ENCODE results near the gene CDYL2.
"Not testable (repeated sequence)": the region's sequence is repeated elsewhere in the genome, so short reads cannot be mapped to it uniquely, and the experiment has no call there.

CDYL2 gene

DNA sequence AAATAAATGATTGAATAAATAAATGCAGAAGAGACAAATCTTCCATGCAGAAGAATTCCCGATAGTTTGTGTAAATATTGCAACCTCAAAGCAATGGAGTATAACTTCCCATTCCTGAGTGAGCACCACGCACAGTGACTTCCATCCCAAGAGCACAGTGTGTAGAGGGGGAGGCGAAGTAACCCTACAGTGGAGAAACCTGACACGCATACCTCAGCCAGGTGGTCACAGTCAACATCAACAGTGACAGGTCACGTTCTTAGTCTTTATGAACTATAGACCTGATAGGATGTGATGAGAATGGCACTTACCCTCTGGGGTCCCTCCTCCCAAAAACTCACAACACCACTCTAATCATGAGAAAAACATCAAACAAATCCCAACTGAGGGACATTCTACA, 152.0 kb downstream of the CDYL2 start:
- no peak for ATAC-seq
- no peaks in the 10 kb centered on the region for H3K36me3 Mint-ChIP-seq (ENCODE audit: low read depth)
- no peaks in the 10 kb centered on the region for H3K27me3 Mint-ChIP-seq
- H3K27ac Mint-ChIP-seq, result no peak overlapping the region
- no peak for DNase-seq
- no peak overlapping the region for H3K4me3 Mint-ChIP-seq
- peaks cover 7% of the 10 kb centered on the region for H3K9me3 Mint-ChIP-seq
- peaks cover 23% of the 10 kb centered on the region for H3K4me1 Mint-ChIP-seq

DNA sequence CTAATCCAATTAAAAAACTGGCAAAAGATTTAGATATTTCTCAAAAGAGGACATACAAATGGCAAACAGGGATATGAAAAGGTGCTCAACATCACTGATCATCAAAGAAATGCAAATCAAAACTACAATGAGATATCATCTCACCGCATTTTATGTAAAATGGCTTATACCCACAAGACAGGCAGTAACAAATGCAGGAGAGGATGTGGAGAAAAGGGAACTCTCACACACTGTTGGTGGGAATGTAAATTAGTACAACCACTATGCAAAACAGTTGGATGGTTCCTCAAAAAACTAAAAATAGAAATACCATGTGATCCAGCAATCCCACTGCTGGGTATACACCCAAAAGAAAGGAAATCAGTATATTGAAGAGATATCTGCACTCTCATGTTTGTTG, 154.1 kb downstream of the CDYL2 start:
- ATAC-seq, H3K4me1 Mint-ChIP-seq, H3K4me3 Mint-ChIP-seq: not testable (repeated sequence)

DNA sequence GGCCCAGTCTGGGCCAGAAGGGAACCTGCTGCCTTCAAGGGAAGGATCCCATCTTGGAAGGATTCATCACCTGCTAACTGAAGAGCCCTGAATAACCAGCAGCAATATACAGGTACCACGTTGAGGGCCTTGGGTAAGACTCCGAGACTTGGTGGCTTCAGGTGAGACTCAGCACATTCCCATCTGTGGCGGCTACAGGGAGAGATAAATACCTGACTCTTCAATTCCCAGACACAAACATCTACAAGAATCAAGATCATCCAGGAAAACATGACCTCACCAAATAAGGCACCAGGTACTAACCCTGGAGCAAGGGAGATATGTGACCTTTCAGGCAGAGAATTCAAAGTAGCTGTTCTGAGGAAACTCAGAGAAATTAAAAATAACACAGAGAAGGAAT, 164.1 kb downstream of the CDYL2 start:
- H3K36me3 Mint-ChIP-seq (ENCODE audit: low read depth), result peaks cover 10% of the 10 kb centered on the region
- H3K27ac Mint-ChIP-seq, result no peak overlapping the region
- no peak overlapping the region for H3K4me3 Mint-ChIP-seq
- H3K9me3 Mint-ChIP-seq, result peaks cover 14% of the 10 kb centered on the region
- no peaks in the 10 kb centered on the region for H3K27me3 Mint-ChIP-seq
- ATAC-seq (no peak), DNase-seq (no peak)
- H3K4me1 Mint-ChIP-seq, result no peaks in the 10 kb centered on the region

More for the DNA sequence above, 154.1 kb downstream of the CDYL2 start:
- H3K36me3 Mint-ChIP-seq (ENCODE audit: low read depth); H3K27ac Mint-ChIP-seq; DNase-seq; H3K27me3 Mint-ChIP-seq: not testable (repeated sequence)
- H3K9me3 Mint-ChIP-seq, result peaks cover 11% of the 10 kb centered on the region

DNA sequence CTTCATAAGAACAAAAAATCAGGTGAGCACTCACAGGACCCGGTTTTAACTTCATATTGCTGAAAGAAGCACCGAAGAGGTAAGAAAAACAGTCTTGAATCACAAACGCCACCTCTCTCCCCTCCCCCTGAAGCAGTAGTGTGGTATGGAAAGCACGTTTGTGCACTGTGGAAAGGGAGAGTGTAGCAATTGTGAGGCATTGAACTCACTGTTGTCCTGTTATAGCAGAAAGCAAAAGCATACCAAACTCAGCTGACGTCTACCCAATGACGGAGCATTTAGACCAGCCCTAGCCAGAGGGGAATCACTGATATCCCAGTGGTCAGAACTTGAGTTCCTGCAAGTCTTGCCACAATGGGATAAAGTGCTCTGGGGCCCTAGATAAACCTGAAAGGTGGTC, 164.8 kb downstream of the CDYL2 start:
- Mint-ChIP-seq H3K4me3 (no peak overlapping the region), H3K36me3 (ENCODE audit: low read depth) (peaks cover 10% of the 10 kb centered on the region), H3K27me3 (no peaks in the 10 kb centered on the region), H3K4me1 (no peaks in the 10 kb centered on the region), H3K9me3 (peaks cover 19% of the 10 kb centered on the region), H3K27ac (no peak overlapping the region)
- DNase-seq (no peak), ATAC-seq (no peak)

DNA sequence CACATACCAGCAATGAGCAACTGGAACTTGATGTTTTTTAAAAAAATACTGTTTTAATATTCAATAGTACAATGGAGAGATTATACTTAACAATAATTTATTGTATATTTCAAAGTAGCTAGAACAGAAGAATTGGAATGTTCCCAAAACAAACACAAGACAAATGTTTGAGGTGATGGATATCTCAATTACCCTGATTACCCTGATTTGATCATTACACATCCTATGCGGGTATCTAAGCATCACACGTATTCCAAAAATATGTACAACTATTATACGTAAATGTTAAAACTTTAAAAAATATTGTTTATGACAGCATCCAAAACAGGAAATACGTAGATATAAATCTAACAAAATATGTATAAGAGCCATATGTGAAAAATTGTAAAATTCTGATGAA, 166.8 kb downstream of the CDYL2 start:
- Mint-ChIP-seq H3K27me3 (no peaks in the 10 kb centered on the region), H3K36me3 (ENCODE audit: low read depth) (peaks cover 7% of the 10 kb centered on the region), H3K27ac (no peak overlapping the region), H3K4me1 (no peaks in the 10 kb centered on the region), H3K9me3 (peaks cover 17% of the 10 kb centered on the region), H3K4me3 (no peak overlapping the region)
- ATAC-seq, result no peak
- DNase-seq, result no peak

DNA sequence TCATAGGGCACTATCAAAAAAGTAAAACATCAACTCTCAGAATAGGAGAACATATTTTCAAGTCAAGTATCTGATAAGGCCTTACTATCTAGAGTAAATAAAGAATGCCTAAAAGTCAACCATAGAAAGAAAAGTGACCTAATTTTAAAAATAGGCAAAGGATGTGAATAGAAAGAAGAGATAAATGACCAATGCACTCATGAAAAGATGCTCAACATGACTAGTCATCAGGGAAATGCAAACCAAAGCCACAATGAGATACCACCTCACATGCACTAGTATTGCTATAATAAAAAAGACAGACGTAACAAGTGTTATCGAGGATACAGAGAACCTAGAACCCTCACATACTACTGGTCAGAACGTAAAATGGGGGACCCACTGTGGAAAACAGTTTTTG, 172.8 kb downstream of the CDYL2 start:
- Mint-ChIP-seq H3K27ac (no peak overlapping the region), H3K9me3 (peaks cover 13% of the 10 kb centered on the region), H3K4me3 (no peak overlapping the region), H3K27me3 (no peaks in the 10 kb centered on the region), H3K4me1 (no peaks in the 10 kb centered on the region), H3K36me3 (ENCODE audit: low read depth) (peaks cover 21% of the 10 kb centered on the region)
- DNase-seq, result no peak
- ATAC-seq, result no peak

DNA sequence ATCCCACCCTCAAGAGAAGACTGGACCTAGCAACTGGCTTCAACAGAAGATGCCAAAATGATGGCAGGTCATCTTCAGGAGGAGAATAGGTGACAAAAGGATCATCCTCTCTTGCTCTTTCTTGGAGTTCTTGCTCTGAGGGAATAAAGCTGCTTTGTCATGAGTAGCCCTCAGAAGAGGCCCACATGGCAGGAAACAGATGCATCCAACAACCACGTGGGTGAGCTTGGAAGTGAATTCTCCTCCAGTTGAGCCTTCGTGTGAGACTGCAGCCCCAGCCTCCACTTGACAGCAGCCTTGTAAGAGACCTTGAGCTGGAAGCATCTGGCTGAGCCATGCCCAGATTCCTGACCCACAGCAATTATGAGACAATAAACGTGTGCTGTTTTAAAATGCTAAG, 176.1 kb downstream of the CDYL2 start:
- ATAC-seq (no peak), DNase-seq (no peak)
- Mint-ChIP-seq H3K9me3 (peaks cover 7% of the 10 kb centered on the region), H3K4me3 (no peak overlapping the region), H3K4me1 (no peaks in the 10 kb centered on the region), H3K27me3 (no peaks in the 10 kb centered on the region), H3K27ac (no peak overlapping the region), H3K36me3 (ENCODE audit: low read depth) (peaks cover 26% of the 10 kb centered on the region)

DNA sequence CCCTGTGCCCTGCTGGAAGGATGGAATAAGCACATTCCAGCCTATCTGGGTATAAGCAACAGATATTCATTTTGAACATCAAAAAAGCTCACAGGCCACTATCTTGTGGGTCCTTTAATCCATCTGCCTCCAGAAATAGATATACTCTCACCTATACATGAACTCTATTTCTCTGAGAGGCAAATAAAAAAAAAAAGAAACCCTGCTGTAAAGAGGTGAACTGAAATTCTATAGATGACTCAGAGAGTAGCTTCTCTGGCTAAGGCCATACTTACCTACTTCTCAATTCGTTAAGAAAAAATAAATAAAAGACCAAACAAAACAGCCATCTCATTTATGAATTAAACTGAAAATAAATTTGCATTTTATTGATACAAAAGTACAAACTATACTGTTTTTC, 177.3 kb downstream of the CDYL2 start:
- Mint-ChIP-seq H3K36me3 (ENCODE audit: low read depth) (peaks cover 21% of the 10 kb centered on the region), H3K27me3 (no peaks in the 10 kb centered on the region), H3K4me1 (no peaks in the 10 kb centered on the region), H3K9me3 (peaks cover 7% of the 10 kb centered on the region), H3K4me3 (no peak overlapping the region), H3K27ac (no peak overlapping the region)
- DNase-seq, result no peak
- no peak for ATAC-seq

DNA sequence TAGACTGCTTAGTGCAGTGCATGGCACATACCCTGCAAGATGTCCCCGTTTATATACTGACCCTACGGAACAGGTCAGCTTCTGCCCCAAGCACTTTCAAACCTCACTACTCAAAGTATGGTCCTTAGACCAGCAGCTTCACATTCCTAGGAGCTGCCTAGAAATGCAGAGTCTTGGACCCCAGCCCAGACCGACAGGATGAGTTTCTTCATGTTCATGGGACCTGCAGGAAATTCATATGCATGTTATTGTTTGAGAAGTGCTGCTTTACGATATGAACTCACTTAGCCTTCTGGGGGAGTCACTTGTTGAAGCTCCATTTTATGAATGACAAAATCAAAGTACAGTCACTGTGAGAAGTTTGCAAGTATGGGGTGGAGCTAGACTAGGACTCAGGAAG, 181.0 kb downstream of the CDYL2 start:
- H3K36me3 Mint-ChIP-seq (ENCODE audit: low read depth), result peaks cover 15% of the 10 kb centered on the region
- H3K4me3 Mint-ChIP-seq, result no peak overlapping the region
- peaks cover 7% of the 10 kb centered on the region for H3K9me3 Mint-ChIP-seq
- H3K4me1 Mint-ChIP-seq, result no peaks in the 10 kb centered on the region
- DNase-seq, result no peak
- no peak overlapping the region for H3K27ac Mint-ChIP-seq
- H3K27me3 Mint-ChIP-seq, result no peaks in the 10 kb centered on the region
- no peak for ATAC-seq

DNA sequence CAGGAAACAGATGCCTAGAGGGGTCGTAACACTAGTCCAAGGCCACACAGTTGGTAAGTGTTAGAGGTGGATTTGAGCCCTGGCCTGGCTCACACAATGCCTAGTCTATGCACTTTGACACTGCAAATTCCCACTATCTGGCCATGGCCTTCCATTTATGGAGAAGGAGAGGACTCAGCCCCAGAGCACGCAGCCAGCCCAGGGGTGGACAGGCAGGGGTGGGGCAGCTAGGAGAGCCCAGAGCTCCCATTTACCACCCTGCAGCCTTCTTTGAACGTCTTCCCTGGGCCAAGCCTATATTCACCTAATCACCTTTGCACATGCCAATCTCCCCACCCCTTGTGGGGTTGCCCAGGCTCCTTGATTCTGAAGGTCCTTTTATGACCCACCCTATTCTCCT, 182.4 kb downstream of the CDYL2 start:
- Mint-ChIP-seq H3K27me3 (no peaks in the 10 kb centered on the region), H3K36me3 (ENCODE audit: low read depth) (peaks cover 8% of the 10 kb centered on the region), H3K9me3 (peaks cover 7% of the 10 kb centered on the region), H3K4me1 (no peaks in the 10 kb centered on the region), H3K27ac (no peak overlapping the region), H3K4me3 (no peak overlapping the region)
- DNase-seq, result no peak
- no peak for ATAC-seq

DNA sequence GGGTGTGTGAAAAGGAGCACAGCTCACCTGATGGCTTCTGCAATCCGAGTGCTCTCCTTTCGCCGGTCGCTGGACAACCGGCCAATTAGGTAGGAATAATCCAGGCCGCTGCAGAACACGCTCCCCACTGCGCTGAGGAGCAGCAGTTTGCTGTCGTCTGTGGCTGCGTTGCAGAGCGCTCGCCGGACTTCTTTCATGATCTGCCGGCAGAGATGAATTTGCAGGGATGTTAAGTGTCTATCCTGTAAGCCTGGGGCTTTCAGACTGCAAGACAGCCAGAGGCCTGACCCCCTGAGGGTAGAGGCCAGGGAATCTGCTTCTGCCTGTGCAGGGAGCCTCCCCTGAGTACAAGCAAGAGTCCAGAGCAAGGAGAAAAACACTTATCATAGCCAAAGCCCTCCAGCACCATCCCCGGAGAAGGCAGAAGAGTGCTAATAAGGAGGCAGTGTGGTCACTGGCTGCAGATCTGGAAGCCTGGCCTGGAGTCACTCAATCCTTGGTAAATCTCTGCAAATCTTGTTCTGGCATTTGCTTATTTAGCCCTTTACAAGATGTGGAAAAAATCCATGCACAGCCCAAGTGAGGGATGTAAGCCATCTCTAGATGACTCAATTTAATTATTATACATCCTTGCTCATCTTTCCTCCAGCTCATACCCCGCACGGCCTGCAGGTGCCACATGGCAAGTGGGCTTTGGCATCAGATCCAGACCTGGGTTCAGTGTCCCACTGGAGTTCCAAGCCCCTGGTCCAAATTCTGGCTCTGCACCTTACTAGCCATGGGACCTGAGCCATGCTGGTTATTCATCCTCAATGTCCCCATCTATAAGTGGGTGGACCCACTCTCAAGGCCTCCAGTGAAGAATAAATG, 183.4 kb downstream of the CDYL2 start:
- DNase-seq (no peak), ATAC-seq (no peak)
- no peaks in the 10 kb centered on the region for H3K27me3 Mint-ChIP-seq
- no peak overlapping the region for H3K27ac Mint-ChIP-seq
- peaks cover 7% of the 10 kb centered on the region for H3K9me3 Mint-ChIP-seq
- peaks cover 8% of the 10 kb centered on the region for H3K36me3 Mint-ChIP-seq (ENCODE audit: low read depth)
- H3K4me1 Mint-ChIP-seq, result no peaks in the 10 kb centered on the region
- no peak overlapping the region for H3K4me3 Mint-ChIP-seq

DNA sequence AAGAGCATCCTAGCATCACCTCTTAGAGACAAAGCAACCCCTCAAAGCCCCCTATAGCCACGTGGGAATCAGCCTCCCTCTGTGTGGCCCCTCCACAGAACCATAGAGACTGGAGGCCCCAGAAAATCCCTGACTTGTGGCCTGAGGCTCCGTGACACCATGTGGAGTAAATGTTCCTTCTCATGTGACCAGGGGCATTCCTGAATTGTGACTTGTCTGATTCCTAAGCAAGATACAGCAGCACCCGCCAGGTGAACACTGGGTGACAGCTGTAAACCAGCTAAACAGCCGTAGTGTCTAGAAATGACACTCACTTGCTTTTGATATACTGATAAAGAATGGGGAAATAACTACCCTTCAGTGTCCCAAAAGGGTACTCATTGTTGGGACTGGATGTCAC, 184.6 kb downstream of the CDYL2 start:
- Mint-ChIP-seq H3K36me3 (ENCODE audit: low read depth) (peaks cover 6% of the 10 kb centered on the region), H3K27me3 (no peaks in the 10 kb centered on the region), H3K4me3 (no peak overlapping the region), H3K4me1 (no peaks in the 10 kb centered on the region), H3K27ac (no peak overlapping the region), H3K9me3 (peaks cover 7% of the 10 kb centered on the region)
- DNase-seq (no peak), ATAC-seq (no peak)

DNA sequence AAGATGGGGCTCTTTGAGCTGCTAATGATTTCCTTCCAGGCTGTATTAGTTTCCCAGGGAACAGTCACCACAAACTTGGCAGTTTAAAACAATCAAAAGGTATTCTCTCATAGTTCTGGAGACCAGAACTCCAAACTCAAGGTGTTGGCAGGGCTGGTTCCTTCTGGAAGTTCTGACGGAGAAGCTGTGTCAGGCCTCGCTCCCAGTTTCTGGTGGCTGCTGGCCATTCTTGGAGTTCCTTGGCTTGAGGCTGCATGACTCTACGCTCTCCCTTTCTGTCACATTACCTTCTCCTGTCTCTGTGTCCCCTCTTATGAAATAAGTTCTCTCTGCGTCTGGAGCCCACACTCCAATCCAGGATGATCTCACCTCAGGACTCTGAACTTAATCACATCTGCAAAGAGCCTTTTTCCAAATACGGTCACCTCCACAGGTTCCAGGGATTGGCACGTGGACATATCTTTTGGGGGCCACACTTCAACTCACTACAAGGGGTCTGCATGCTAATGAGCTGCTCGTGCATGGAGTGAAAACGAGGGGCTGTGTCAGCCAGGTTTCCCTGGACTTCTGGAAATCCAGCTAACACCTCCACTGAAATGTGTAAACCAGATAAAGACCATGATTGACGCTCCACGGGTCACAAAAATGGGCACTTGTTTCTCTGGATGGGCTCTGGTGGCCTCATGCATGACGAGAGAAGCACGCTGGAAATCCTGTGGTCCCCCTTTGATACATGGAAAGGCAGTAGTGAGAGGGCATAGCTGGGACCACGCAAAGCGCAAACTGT, 185.3 kb downstream of the CDYL2 start:
- DNase-seq (no peak), ATAC-seq (no peak)
- Mint-ChIP-seq H3K27me3 (no peaks in the 10 kb centered on the region), H3K27ac (no peak overlapping the region), H3K9me3 (no peaks in the 10 kb centered on the region), H3K36me3 (ENCODE audit: low read depth) (peaks cover 3% of the 10 kb centered on the region), H3K4me1 (no peaks in the 10 kb centered on the region), H3K4me3 (no peak overlapping the region)

DNA sequence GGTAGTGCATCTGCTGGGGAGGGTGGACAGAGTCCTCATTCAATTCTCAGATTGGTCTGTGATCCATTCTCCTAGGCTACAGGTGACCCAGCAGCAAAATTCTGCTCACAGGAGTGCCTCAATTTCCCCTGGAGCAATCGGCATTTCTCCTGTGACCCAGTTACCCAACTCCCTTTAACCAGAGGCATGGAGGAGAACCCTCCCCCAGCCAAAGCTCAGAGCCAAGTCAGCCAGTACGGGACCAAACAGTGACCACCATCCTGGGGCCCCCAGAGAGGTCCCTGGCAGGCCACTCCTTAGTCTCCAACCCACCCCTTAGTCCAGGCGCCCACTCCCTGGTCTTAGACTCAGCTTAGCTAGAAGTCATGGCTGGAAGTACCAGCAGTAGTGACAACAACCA, 188.0 kb downstream of the CDYL2 start:
- Mint-ChIP-seq H3K27me3 (no peaks in the 10 kb centered on the region), H3K36me3 (ENCODE audit: low read depth) (peaks cover 3% of the 10 kb centered on the region), H3K9me3 (no peaks in the 10 kb centered on the region), H3K27ac (no peak overlapping the region), H3K4me3 (no peak overlapping the region), H3K4me1 (no peaks in the 10 kb centered on the region)
- ATAC-seq (no peak), DNase-seq (no peak)

DNA sequence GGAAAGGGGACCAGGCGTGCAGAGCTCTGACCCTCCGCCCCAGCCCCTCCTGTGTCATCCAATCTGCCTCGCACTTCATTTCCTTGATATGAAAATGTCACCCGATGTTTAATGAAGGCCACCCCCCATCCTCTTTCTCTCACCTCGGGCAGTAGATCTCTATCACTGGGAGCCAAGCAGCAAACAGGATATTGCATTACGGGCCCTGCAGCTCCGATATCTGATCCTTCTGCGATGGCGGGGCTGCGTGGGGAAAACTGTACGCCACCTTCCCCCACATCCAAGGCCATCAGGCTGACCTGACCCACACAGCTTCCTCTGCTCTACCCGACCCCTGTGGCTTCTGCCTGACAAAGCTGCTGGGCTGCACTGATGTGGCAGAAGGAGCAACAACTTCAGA, 188.7 kb downstream of the CDYL2 start:
- Mint-ChIP-seq H3K27ac (no peak overlapping the region), H3K9me3 (no peaks in the 10 kb centered on the region), H3K27me3 (no peaks in the 10 kb centered on the region), H3K4me3 (no peak overlapping the region), H3K4me1 (no peaks in the 10 kb centered on the region), H3K36me3 (ENCODE audit: low read depth) (peaks cover 3% of the 10 kb centered on the region)
- ATAC-seq, result no peak
- no peak for DNase-seq

All from activated naive CD8-positive, alpha-beta T cell treated with anti-CD3 and anti-CD28 coated beads, Interleukin-2, amount 50 U/mL, for 24 hours (primary cell).